HepG2 (cell line): ENCODE data around the gene PLD1. TPM values are rescaled to one million over a fixed set of nuclear protein-coding genes. Genes with fewer than 3 reads are reported as not detected.

Experiments
- ARID2 ChIP-seq: sonication (generic); formaldehyde crosslinking; IDR thresholded peaks from 2 replicates; pipeline ENCODE4 v1.8.1; 2022; ENCODE audit warnings: mild to moderate bottlenecking, missing genetic modification reagents, borderline replicate concordance
- BCLAF1 ChIP-seq: fragments of 450-650 bp; IDR thresholded peaks from 2 replicates; pipeline ENCODE4 v1.6.1; 2017; ENCODE audit warnings: mild to moderate bottlenecking
- BRCA1 ChIP-seq: sonication (generic); formaldehyde crosslinking; IDR thresholded peaks from 2 replicates; pipeline ENCODE4 v1.4.0; 2020; ENCODE audit warnings: missing genetic modification reagents
- FOXA1 ChIP-seq, 2 experiments: fragments of 450-650 bp in 1 of 2; sonication (generic) in 1 of 2; formaldehyde crosslinking in 1 of 2; IDR thresholded peaks; 2 replicates each; pipeline versions ENCODE4 v1.4.0 to v1.6.1; 2016 to 2020; ENCODE audit warnings: missing genetic modification reagents in 1 of 2
- GFI1 ChIP-seq: sonication (generic); formaldehyde crosslinking; IDR thresholded peaks from 2 replicates; pipeline ENCODE4 v1.5.0; 2020; ENCODE audit warnings: missing genetic modification reagents, mild to moderate bottlenecking, borderline replicate concordance
- IRX3 ChIP-seq: sonication (generic); formaldehyde crosslinking; IDR thresholded peaks from 2 replicates; pipeline ENCODE4 v1.8.1; 2023; ENCODE audit warnings: mild to moderate bottlenecking, low read depth, missing genetic modification reagents, borderline replicate concordance
- KDM5A ChIP-seq: fragments of 200-600 bp; sonication (generic); IDR thresholded peaks from 2 replicates; pipeline ENCODE4 v1.7.0; 2018; ENCODE audit warnings: antibody characterized with exemption, mild to moderate bottlenecking, low read length, borderline replicate concordance
- KLF13 ChIP-seq: sonication (generic); formaldehyde crosslinking; IDR thresholded peaks from 2 replicates; pipeline ENCODE4 v1.4.0; 2020; ENCODE audit warnings: mild to moderate bottlenecking, missing genetic modification reagents
- PHF20 ChIP-seq: sonication (generic); formaldehyde crosslinking; IDR thresholded peaks from 2 replicates; pipeline ENCODE4 v1.5.0; 2020; ENCODE audit warnings: mild to moderate bottlenecking, missing genetic modification reagents
- SAFB2 ChIP-seq: sonication (generic); formaldehyde crosslinking; IDR thresholded peaks from 2 replicates; pipeline ENCODE4 v1.5.1; 2020; ENCODE audit warnings: missing genetic modification reagents, low read depth, mild to moderate bottlenecking, borderline replicate concordance
- TERF1 ChIP-seq: sonication (generic); formaldehyde crosslinking; IDR thresholded peaks from 2 replicates; pipeline ENCODE4 v1.8.0; 2022; ENCODE audit warnings: mild to moderate bottlenecking, missing genetic modification reagents, moderate library complexity
- TRIM22 ChIP-seq: fragments of 450-650 bp; IDR thresholded peaks from 2 replicates; pipeline ENCODE4 v1.6.1; 2017
- ZFP91 ChIP-seq: sonication (generic); formaldehyde crosslinking; IDR thresholded peaks from 2 replicates; pipeline ENCODE4 v1.9.0; 2022; ENCODE audit warnings: missing genetic modification reagents, mild to moderate bottlenecking, borderline replicate concordance
- ZMAT5 ChIP-seq: sonication (generic); formaldehyde crosslinking; IDR thresholded peaks from 2 replicates; pipeline ENCODE4 v1.5.0; 2020; ENCODE audit warnings: mild to moderate bottlenecking, low read depth, missing genetic modification reagents, borderline replicate concordance
- ZNF232 ChIP-seq: sonication (generic); formaldehyde crosslinking; IDR thresholded peaks from 2 replicates; pipeline ENCODE4 v1.4.0; 2020; ENCODE audit warnings: missing genetic modification reagents, borderline replicate concordance
- ZNF33A ChIP-seq: sonication (generic); formaldehyde crosslinking; IDR thresholded peaks from 2 replicates; pipeline ENCODE4 v1.5.1; 2020; ENCODE audit warnings: missing genetic modification reagents, mild to moderate bottlenecking, moderate library complexity, borderline replicate concordance
- ZNF770 ChIP-seq: sonication (generic); formaldehyde crosslinking; IDR thresholded peaks from 2 replicates; pipeline ENCODE4 v1.5.0; 2020; ENCODE audit warnings: mild to moderate bottlenecking, missing genetic modification reagents
- polyA plus RNA-seq, 8 experiments: library from polyadenylated mRNA; depleted of rRNA in 3 of 8; stranded (reverse) in 7 of 8; unstranded in 1 of 8; fragments of >200 nt; fragmentation: Illumina TruSeq in 4 of 8; extraction: Trizol in 4 of 8; gene quantifications; 2 replicates each; pipeline versions ENCODE4 v1.2.1 to v1.2.3, GENCODE V29; 2011 to 2016; ENCODE audit warnings: low read depth in 4 of 8, missing spikeins in 1 of 8, mixed read lengths in 1 of 8; ENCODE audit not compliant: insufficient read depth in 1 of 8
- total RNA-seq, 5 experiments: library from RNA; depleted of rRNA; stranded (reverse); fragments of >200 nt; fragmentation: Illumina TruSeq; extraction: Trizol; gene quantifications; 2 replicates each; pipeline ENCODE4 v1.2.3, GENCODE V29; 2016; ENCODE audit warnings: low read depth in 1 of 5

The PLD1 gene
- total and polyA plus RNA-seq, 2 of the 13 experiments (the other 11 are each of a cell fraction or from before 2014, with no cell fraction given), result 27.1 to 59.4 TPM

GRCh38 chr3:171842864-171843518 is 32.7 kb upstream of the PLD1 start, which contains the start of gene TMEM212 (continued):
- TF ChIP-seq KLF13 (CRISPR knock-in tag) (no peak), TRIM22 (no peak), ZFP91 (CRISPR knock-in tag) (no peak), BCLAF1 (no peak), ZMAT5 (CRISPR knock-in tag) (no peak), FOXA1 (IDR thresholded peaks at IDR 0.05) (no peak), FOXA1 (CRISPR knock-in tag; IDR thresholded peaks at IDR 0.05) (peak; percentile 86), IRX3 (CRISPR knock-in tag) (no peak), KDM5A (no peak; the same call in 1 of the 2 replicates), GFI1 (CRISPR knock-in tag) (no peak), PHF20 (CRISPR knock-in tag) (no peak), TERF1 (CRISPR knock-in tag) (no peak), SAFB2 (CRISPR knock-in tag) (no peak), ARID2 (CRISPR knock-in tag) (no peak), ZNF770 (no peak), BRCA1 (CRISPR knock-in tag) (no peak), ZNF232 (CRISPR knock-in tag) (no peak), ZNF33A (no peak)
